Stomach (tissue), 9 donors: ENCODE data around the gene OXLD1. TPM values are rescaled to one million over a fixed set of nuclear protein-coding genes. Genes with fewer than 3 reads are reported as not detected.

Source experiments
- DNase-seq, 2 donors: peaks; one replicate each; pipeline versions ENCODE4 v3.0.0 to v3.0.0-alpha.2; 2013 to 2019
- H3K27ac ChIP-seq, 5 donors: fragments of 200-600 bp in 4 of 5; sonication (generic) in 4 of 5; one replicate each; pipeline ENCODE4 v1.5.1; 2013 to 2019; ENCODE audit warnings: mild to moderate bottlenecking in 1 of 5, moderate library complexity in 1 of 5
- H3K27me3 ChIP-seq, 3 donors: fragments of 200-600 bp; sonication (generic); one replicate each; pipeline ENCODE4 v1.5.1; 2017 to 2019; ENCODE audit warnings: mixed run types in 1 of 3
- H3K36me3 ChIP-seq, 4 donors: fragments of 200-600 bp; sonication (generic); 1 replicate in 3 of 4; 2 replicates in 1 of 4; pipeline ENCODE4 v1.5.1; 2016 to 2019
- H3K4me1 ChIP-seq, 4 donors: fragments of 200-600 bp; sonication (generic); one replicate each; pipeline ENCODE4 v1.5.1; 2016 to 2019
- H3K4me3 ChIP-seq, 4 donors: fragments of 200-600 bp; sonication (generic) in 3 of 4; one replicate each; pipeline ENCODE4 v1.5.1; 2016 to 2019; ENCODE audit warnings: mild to moderate bottlenecking in 1 of 4
- H3K9me3 ChIP-seq, 4 donors: fragments of 200-600 bp; sonication (generic); one replicate each; pipeline ENCODE4 v1.5.1; 2016 to 2019
- EP300 ChIP-seq: sonication (generic); formaldehyde crosslinking; IDR thresholded peaks from one replicate; pipeline ENCODE4 v1.6.1; 2017; ENCODE audit warnings: antibody characterized with exemption
- POLR2A ChIP-seq, 4 donors: fragments of 450-650 bp; IDR thresholded peaks; one replicate each; pipeline ENCODE4 v1.6.1; 2016; ENCODE audit warnings: antibody characterized with exemption in 4 of 4, control low read depth in 2 of 4, mild to moderate bottlenecking in 1 of 4, moderate library complexity in 1 of 4
- POLR2AphosphoS5 ChIP-seq, 3 donors: sonication (generic); formaldehyde crosslinking; IDR thresholded peaks; one replicate each; pipeline ENCODE4 v1.6.1; 2016; ENCODE audit warnings: antibody characterized with exemption in 3 of 3
- WGBS, 5 donors: extraction: QIAGEN DNeasy Blood & Tissue Kit in 3 of 5; methylation state at CpG; one replicate each; pipeline versions ENCODE4 v1.1.5 to v1.1.7; 2013 to 2018; 5-methylcytosine and 5-hydroxymethylcytosine counted together
- intact Hi-C: fragments of 100-400 bp; cut with DNase I; formaldehyde crosslinking; loops from one replicate; pipeline ENCODE4 v1.15.1; 2023; ENCODE audit warnings: low total_unique reads
- polyA plus RNA-seq, 3 donors: library from polyadenylated mRNA; stranded (reverse); fragments of 200-250 nt; gene quantifications; one replicate each; pipeline ENCODE4 v1.2.3, GENCODE V29; 2013
- total RNA-seq, 5 donors: library from RNA; depleted of rRNA; stranded (reverse); fragments of >200 nt; gene quantifications; one replicate each; pipeline versions ENCODE4 v1.1.0 to v1.2.3, GENCODE V29; 2014 to 2016
- TF ChIP-seq, protein P1 (sequence below), 7 experiments: fragments of 450-650 bp in 4 of 7; fragments of 200-600 bp in 3 of 7; sonication (generic) in 3 of 7; IDR thresholded peaks; one replicate each; pipeline ENCODE4 v1.5.1; 2016 to 2019; ENCODE audit warnings: antibody characterized with exemption in 7 of 7, control low read depth in 2 of 7, mild to moderate bottlenecking in 1 of 7
- donor health status: healthy with polysubstance abuse.
- donor health status: Bipolar disorder and iron deficiency.
- donor health status: healthy.

OXLD1 gene
- total and polyA plus RNA-seq, 8 donors, result 9.9 to 112 (median 64.5) TPM; not detected in 1

DNA sequence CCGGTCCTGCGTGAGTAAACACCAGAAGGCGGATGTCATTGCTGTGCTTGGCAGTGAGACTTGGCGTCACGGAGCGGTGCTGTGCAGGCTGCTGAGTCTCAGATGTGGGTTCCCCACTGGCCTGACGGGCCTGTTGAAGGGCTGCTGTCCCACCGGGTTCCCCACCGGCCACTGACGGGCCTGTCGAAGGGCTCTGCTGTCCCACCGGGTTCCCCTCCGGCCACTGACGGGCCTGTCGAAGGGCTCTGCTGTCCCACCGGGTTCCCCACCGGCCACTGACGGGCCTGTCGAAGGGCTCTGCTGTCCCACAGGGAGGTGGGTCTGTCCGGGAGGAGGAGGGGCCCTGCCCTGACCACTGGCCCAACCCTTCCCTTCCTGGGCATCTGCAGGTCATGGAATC is 20.2 kb upstream of the OXLD1 start:
- intact Hi-C loops, result no loop called here
- Histone ChIP-seq H3K4me1 (peaks cover 27 to 41% (median 37%) of the 10 kb centered on the region in 4 donors), H3K36me3 (peaks cover 55 to 68% (median 65%) of the 10 kb centered on the region in 4 donors), H3K27me3 (no peaks in the 10 kb centered on the region), H3K4me3 (no peak overlapping the region), H3K27ac (no peak overlapping the region), H3K9me3 (no peaks in the 10 kb centered on the region)
- TF ChIP-seq EP300, result no peak
- no peak for TF ChIP-seq POLR2AphosphoS5 (IDR thresholded peaks at IDR 0.05)
- TF ChIP-seq, protein P1, sequence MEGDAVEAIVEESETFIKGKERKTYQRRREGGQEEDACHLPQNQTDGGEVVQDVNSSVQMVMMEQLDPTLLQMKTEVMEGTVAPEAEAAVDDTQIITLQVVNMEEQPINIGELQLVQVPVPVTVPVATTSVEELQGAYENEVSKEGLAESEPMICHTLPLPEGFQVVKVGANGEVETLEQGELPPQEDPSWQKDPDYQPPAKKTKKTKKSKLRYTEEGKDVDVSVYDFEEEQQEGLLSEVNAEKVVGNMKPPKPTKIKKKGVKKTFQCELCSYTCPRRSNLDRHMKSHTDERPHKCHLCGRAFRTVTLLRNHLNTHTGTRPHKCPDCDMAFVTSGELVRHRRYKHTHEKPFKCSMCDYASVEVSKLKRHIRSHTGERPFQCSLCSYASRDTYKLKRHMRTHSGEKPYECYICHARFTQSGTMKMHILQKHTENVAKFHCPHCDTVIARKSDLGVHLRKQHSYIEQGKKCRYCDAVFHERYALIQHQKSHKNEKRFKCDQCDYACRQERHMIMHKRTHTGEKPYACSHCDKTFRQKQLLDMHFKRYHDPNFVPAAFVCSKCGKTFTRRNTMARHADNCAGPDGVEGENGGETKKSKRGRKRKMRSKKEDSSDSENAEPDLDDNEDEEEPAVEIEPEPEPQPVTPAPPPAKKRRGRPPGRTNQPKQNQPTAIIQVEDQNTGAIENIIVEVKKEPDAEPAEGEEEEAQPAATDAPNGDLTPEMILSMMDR (IDR thresholded peaks at IDR 0.05), result no peak
- no peak for TF ChIP-seq POLR2A (IDR thresholded peaks at IDR 0.05)
- DNase-seq, result no peak
- 88 to 92% (median 90%) methylated on average over 19 to 20 of the region's 20 CpGs for WGBS, 5 donors

DNA sequence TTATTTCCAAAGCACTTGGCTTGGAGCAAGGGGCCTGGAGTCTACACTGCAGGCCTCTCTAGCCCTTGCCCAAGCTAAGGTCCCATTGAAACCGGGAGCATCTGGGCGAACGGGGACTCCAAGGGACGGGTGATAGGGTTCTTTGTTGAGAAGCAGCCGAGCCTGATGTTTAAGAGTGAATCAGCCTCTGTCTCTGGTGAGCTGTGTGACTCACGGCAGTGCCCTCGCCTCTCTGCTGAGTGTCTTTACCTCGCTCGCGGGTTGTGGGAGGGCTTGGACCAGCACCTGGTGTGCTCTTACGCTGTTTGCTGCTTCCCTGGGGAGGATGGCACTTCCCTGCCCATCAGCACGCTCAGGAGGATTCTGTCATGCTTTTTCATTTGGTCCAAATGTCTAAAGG is 18.7 kb upstream of the OXLD1 start:
- peaks cover 40 to 67% (median 61%) of the 10 kb centered on the region in 4 donors for H3K36me3 ChIP-seq
- H3K4me1 ChIP-seq, result peaks cover 27 to 44% (median 37%) of the 10 kb centered on the region in 4 donors
- peak overlapping the region; percentile 87 to 100 (median 96) for H3K4me3 ChIP-seq
- no peak for DNase-seq
- H3K27ac ChIP-seq, result peak overlapping the region in 4 of 5 donors; percentile 86 to 93 (median 88)
- 49 to 60% (median 59%) methylated on average over 11 to 12 of the region's 12 CpGs for WGBS, 5 donors
- intact Hi-C loops, result no loop called here
- TF ChIP-seq, protein P1 (IDR thresholded peaks at IDR 0.05), result no peak
- TF ChIP-seq EP300, result no peak
- no peak for TF ChIP-seq POLR2A (IDR thresholded peaks at IDR 0.05)
- TF ChIP-seq POLR2AphosphoS5 (IDR thresholded peaks at IDR 0.05), result no peak
- no peaks in the 10 kb centered on the region for H3K27me3 ChIP-seq
- no peaks in the 10 kb centered on the region for H3K9me3 ChIP-seq

DNA sequence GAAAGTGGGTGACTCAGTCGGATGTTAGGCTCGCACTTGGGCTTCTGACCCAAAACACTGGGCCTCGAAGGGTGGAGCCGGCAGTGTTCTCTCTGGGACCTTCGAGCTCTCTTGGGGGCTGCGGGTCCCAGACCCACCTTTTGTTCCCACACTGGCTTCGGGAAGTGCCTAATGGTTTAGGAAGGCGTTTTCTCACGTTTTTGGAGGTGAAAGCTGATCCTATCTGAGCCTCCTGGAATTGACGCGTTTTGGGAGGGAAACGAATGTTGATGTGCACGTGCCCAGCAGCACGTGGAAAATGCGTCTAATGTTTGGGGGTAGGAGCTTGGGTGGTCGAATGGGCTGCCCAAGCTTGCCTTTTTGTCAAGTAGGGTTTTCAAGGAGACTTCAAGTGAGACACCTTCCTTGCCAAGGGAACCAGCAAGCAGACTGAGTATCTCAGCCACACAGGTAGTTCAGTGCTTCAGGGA is 18.1 kb upstream of the OXLD1 start:
- Histone ChIP-seq H3K4me3 (peak overlapping the region; percentile 87 to 100 (median 96)), H3K27ac (peak overlapping the region; percentile 83 to 93 (median 87)), H3K9me3 (no peaks in the 10 kb centered on the region), H3K27me3 (no peaks in the 10 kb centered on the region), H3K36me3 (peaks cover 34 to 65% (median 57%) of the 10 kb centered on the region in 4 donors), H3K4me1 (peaks cover 27 to 44% (median 37%) of the 10 kb centered on the region in 4 donors)
- no peak for TF ChIP-seq POLR2A (IDR thresholded peaks at IDR 0.05)
- TF ChIP-seq EP300, result no peak
- TF ChIP-seq, protein P1 (IDR thresholded peaks at IDR 0.05), result no peak
- no peak for TF ChIP-seq POLR2AphosphoS5 (IDR thresholded peaks at IDR 0.05)
- 0 to 4% (median 3%) methylated on average over 7 to 16 of the region's 16 CpGs for WGBS, 5 donors
- intact Hi-C loops, result no loop called here
- DNase-seq, result no peak

DNA sequence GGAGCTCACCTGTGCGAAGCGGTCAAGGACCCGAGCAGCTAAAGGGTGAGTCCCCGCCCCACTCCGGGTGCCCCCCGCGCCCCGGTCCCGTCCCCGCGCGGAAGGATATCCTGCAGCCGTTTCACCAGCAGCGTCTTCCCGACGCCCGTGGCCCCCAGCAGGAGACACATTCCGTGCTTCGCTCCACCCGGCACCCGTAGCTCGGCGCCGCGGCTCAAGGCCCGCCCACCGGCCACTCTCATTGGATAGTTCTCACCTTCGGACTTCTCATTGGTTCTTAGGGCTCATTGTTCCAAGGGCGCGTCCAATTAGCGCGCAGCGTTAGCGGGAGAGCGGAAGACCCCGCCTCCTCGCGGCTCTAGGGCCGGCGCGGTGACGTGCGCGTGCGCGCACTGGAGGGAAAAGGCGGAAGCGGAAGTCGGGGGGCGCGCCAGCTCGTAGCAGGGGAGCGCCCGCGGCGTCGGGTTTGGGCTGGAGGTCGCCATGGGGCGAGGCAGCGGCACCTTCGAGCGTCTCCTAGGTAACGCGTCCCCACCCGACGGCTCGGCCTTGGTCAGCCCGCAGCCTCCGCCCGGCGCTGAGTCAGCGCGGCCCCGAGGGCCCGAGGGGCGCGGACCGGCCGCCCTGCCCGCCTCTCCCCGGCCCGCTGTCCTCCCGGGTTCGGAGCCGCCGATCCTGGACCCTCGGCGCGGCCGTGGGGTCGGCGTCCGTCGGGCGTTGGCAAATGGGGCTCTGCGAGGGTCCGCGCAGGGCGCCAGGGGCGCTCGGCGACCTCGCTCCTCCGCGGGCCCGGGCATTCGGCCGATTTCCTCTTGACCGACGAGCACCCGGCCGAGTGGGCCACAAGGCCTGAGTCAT is 17.4 kb upstream of the OXLD1 start, which contains the start of the genes ARL16 and HGS:
Gene ARL16 (minus strand): TSS at position 214 of the 858 bp plus-strand sequence. CDS start 44 bp downstream, at position 170.
Gene HGS (plus strand): TSS at position 428 of the 858 bp plus-strand sequence. CDS start 56 bp downstream, at position 484.
- Histone ChIP-seq H3K27ac (peak within 1 kb of the TSS; percentile 83 to 93 (median 87)), H3K4me1 (peaks cover 27 to 44% (median 37%) of the 10 kb centered on the region in 4 donors), H3K36me3 (peaks cover 27 to 58% (median 50%) of the 10 kb centered on the region in 4 donors), H3K9me3 (no peaks in the 10 kb centered on the region), H3K4me3 (peak within 1 kb of the TSS; percentile 87 to 100 (median 96)), H3K27me3 (no peaks in the 10 kb centered on the region)
- TF ChIP-seq, protein P1 (IDR thresholded peaks at IDR 0.05), result no peak
- TF ChIP-seq EP300 (no peak), POLR2AphosphoS5 (IDR thresholded peaks at IDR 0.05) (peak; percentile 52 to 93 (median 77)), POLR2A (IDR thresholded peaks at IDR 0.05) (peak in 1 of 4 donors; percentile 22)
- intact Hi-C loops, result no loop called here
- 1% methylated on average over 19 to 112 of the region's 112 CpGs for WGBS, 5 donors
- DNase-seq, result peak; percentile 99 to 100
